Measurements from ENCODE around the gene ZNF784. TPM values are rescaled to one million over a fixed set of nuclear protein-coding genes. Genes with fewer than 3 reads are reported as not detected.

The ZNF784 gene
- total RNA-seq (4.7 TPM), polyA plus RNA-seq (9.7 TPM)

GRCh38 chr19:55624109-55625003 lies at the start of gene ZNF784:
TSS of gene ZNF784 (minus strand) at chr19:55624566. CDS start at chr19:55624561, 5 bp downstream.
- Histone ChIP-seq H3K4me1 (ENCODE audit: insufficient read depth) (no peaks in the 10 kb centered on the region), H3K36me3 (ENCODE audit: insufficient read depth) (no peaks in the 10 kb centered on the region), H3K27ac (ENCODE audit: low read depth) (peak within 1 kb of the TSS; percentile 95), H3K4me3 (ENCODE audit: low read depth, low read length) (peak within 1 kb of the TSS; percentile 49)
- under 1% methylated on average over 56 of the region's 56 CpGs for WGBS
- peak; percentile 83 for DNase-seq (ENCODE audit: extremely low spot score)

DNA sequence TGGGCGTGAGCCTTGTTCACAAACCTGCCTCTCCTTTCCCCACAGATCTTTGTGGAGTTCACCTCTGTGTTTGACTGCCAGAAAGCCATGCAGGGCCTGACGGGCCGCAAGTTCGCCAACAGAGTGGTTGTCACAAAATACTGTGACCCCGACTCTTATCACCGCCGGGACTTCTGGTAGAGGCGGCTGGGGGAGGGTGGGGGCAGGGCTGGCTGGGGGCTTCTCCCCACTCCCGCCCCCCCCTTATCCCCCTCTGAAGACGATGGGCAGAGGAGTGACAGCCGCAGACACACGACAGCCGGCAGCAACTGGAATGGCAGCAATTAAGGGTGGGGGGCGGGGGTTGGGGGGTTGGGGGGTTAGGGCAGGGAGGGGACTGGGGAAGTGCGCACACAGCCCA lies 49.5 kb upstream of the ZNF784 start:
- no peak for DNase-seq (ENCODE audit: extremely low spot score)
- no peak overlapping the region for H3K4me3 ChIP-seq (ENCODE audit: low read depth, low read length)
- no peak overlapping the region for H3K27ac ChIP-seq (ENCODE audit: low read depth)
- peaks cover 11% of the 10 kb centered on the region for H3K36me3 ChIP-seq (ENCODE audit: insufficient read depth)
- H3K4me1 ChIP-seq (ENCODE audit: insufficient read depth) = no peaks in the 10 kb centered on the region
- WGBS = 75% methylated on average over 13 of the region's 15 CpGs

DNA sequence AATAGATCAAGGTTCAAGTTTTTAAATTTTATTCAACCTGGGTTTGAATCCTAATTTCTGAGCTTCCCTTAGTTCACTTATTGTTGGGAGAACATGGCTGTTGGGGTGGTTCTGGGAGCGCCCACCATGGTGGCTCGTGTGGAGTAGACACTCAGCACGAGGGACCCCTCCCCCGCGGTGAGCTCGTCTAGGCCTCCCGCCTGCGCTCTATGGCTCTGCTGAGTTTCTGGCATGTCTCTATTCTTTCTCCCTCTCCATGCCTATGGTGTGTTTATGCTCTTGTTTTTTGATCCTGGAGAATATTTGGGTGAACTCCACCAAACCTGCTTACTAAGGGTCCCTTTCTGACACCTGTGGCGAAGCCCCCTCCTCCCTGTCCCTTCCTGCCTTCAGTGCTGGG lies 49.1 kb upstream of the ZNF784 start:
- Histone ChIP-seq H3K4me1 (ENCODE audit: insufficient read depth) (no peaks in the 10 kb centered on the region), H3K4me3 (ENCODE audit: low read depth, low read length) (no peak overlapping the region), H3K27ac (ENCODE audit: low read depth) (no peak overlapping the region), H3K36me3 (ENCODE audit: insufficient read depth) (peaks cover 13% of the 10 kb centered on the region)
- WGBS = 75% methylated on average over 9 of the region's 9 CpGs
- no peak for DNase-seq (ENCODE audit: extremely low spot score)

DNA sequence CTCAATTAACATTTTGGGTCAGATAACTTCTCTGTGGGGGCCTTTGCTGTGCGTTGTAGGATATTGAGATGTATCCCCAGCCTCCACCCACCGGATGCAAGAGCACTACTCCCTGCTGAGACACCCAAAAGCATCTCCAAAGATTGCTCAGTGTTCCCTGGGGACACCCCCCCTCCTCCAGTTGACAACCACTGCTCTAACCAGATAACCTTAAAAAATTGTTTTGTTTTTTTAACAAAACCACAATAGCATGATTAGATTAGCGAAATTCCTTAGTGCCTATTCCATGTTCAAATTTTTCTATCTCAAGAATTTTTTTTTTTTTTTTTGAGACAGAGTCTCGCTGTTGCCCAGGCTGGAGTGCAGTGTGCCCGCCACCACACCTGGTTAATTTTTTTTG lies 48.1 kb upstream of the ZNF784 start:
- peaks cover 14% of the 10 kb centered on the region for H3K36me3 ChIP-seq (ENCODE audit: insufficient read depth)
- no peak for DNase-seq (ENCODE audit: extremely low spot score)
- 81% methylated on average over 5 of the region's 5 CpGs for WGBS

GRCh38 chr19:55671054-55671378 lies 46.6 kb upstream of the ZNF784 start:
- H3K4me1 ChIP-seq (ENCODE audit: insufficient read depth) = no peaks in the 10 kb centered on the region
- H3K36me3 ChIP-seq (ENCODE audit: insufficient read depth) = peaks cover 19% of the 10 kb centered on the region
- no peak overlapping the region for H3K4me3 ChIP-seq (ENCODE audit: low read depth, low read length)
- no peak overlapping the region for H3K27ac ChIP-seq (ENCODE audit: low read depth)
- WGBS = 71% methylated on average over 2 of the region's 2 CpGs
- DNase-seq (ENCODE audit: extremely low spot score) = no peak

More for the DNA sequence above, 48.1 kb upstream of the ZNF784 start:
- no peak overlapping the region for H3K27ac ChIP-seq (ENCODE audit: low read depth)
- no peaks in the 10 kb centered on the region for H3K4me1 ChIP-seq (ENCODE audit: insufficient read depth)
- no peak overlapping the region for H3K4me3 ChIP-seq (ENCODE audit: low read depth, low read length)

- no peak for DNase-seq (ENCODE audit: extremely low spot score)
- H3K27ac ChIP-seq (ENCODE audit: low read depth) = no peak overlapping the region
- no peaks in the 10 kb centered on the region for H3K4me1 ChIP-seq (ENCODE audit: insufficient read depth)
- peaks cover 19% of the 10 kb centered on the region for H3K36me3 ChIP-seq (ENCODE audit: insufficient read depth)
- no peak overlapping the region for H3K4me3 ChIP-seq (ENCODE audit: low read depth, low read length)
- 79% methylated on average over 23 of the region's 23 CpGs for WGBS
These were observed 46.1 kb upstream of the ZNF784 start for GRCh38 chr19:55670280-55671053.

GRCh38 chr19:55669418-55670279 lies 45.3 kb upstream of the ZNF784 start:
- Histone ChIP-seq H3K4me3 (ENCODE audit: low read depth, low read length) (no peak overlapping the region), H3K27ac (ENCODE audit: low read depth) (no peak overlapping the region), H3K4me1 (ENCODE audit: insufficient read depth) (no peaks in the 10 kb centered on the region), H3K36me3 (ENCODE audit: insufficient read depth) (peaks cover 19% of the 10 kb centered on the region)
- 87% methylated on average over 43 of the region's 43 CpGs for WGBS
- no peak for DNase-seq (ENCODE audit: extremely low spot score)

DNA sequence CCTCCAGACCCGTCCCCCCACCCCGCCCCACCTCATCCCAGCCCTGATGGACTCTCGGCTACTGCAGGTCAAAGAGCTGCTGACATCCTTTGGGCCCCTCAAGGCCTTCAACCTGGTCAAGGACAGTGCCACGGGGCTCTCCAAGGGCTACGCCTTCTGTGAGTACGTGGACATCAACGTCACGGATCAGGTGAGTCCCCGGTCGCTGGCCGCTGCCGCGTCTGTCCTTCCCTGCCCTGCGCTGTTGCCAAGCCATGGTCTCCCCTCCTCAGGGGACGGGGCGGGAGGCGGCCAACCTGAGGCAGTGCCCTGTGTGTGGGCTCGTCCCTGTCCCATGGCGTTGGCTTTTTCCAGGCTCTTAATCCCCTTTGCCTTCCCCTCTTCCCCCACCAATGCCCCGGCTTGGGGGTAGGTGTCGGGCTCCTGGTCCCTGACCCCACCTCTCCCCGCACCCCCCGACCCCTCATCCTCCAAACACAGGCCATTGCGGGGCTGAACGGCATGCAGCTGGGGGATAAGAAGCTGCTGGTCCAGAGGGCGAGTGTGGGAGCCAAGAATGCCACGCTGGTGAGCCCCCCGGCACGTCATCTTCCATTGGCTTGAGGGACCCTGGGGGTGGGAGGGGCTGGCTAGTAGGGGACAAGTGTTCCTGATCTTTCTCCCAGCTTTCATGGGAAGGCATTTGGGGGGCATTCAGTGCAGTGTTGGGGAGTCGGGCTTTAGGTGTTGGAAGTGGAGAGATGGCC lies 44.4 kb upstream of the ZNF784 start:
- Histone ChIP-seq H3K27ac (ENCODE audit: low read depth) (no peak overlapping the region), H3K4me3 (ENCODE audit: low read depth, low read length) (no peak overlapping the region), H3K36me3 (ENCODE audit: insufficient read depth) (peaks cover 19% of the 10 kb centered on the region), H3K4me1 (ENCODE audit: insufficient read depth) (no peaks in the 10 kb centered on the region)
- DNase-seq (ENCODE audit: extremely low spot score) = no peak
- 90% methylated on average over 30 of the region's 30 CpGs for WGBS

- no peak for DNase-seq (ENCODE audit: extremely low spot score)
- H3K4me1 ChIP-seq (ENCODE audit: insufficient read depth) = no peaks in the 10 kb centered on the region
- H3K36me3 ChIP-seq (ENCODE audit: insufficient read depth) = peaks cover 24% of the 10 kb centered on the region
- WGBS = 74% methylated on average over 11 of the region's 11 CpGs
- no peak overlapping the region for H3K27ac ChIP-seq (ENCODE audit: low read depth)
- H3K4me3 ChIP-seq (ENCODE audit: low read depth, low read length) = no peak overlapping the region
These were observed 43.6 kb upstream of the ZNF784 start for GRCh38 chr19:55667958-55668357.

GRCh38 chr19:55667511-55667910 lies 43.1 kb upstream of the ZNF784 start:
- no peak overlapping the region for H3K4me3 ChIP-seq (ENCODE audit: low read depth, low read length)
- no peaks in the 10 kb centered on the region for H3K4me1 ChIP-seq (ENCODE audit: insufficient read depth)
- WGBS = 88% methylated on average over 12 of the region's 12 CpGs
- peaks cover 26% of the 10 kb centered on the region for H3K36me3 ChIP-seq (ENCODE audit: insufficient read depth)
- no peak overlapping the region for H3K27ac ChIP-seq (ENCODE audit: low read depth)
- no peak for DNase-seq (ENCODE audit: extremely low spot score)

DNA sequence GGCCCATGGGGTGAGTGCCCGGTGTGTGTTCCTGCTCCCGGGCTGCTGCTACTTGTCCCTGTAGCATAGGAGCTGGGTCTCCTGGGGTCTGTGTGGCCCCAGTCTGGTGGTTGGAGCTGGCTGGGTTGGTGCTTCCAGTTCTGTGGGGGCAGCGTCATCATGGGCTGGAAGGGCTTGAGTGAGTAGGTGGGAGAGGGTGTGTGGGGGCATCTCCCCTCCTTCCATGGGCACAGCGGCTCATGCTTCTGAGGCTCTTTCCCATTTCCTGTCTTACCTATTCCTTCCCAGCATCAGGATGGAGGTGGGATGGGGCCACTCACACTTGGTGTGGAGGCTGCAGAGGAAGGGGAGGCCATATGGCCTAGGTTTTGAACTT lies 42.6 kb upstream of the ZNF784 start:
- no peak overlapping the region for H3K27ac ChIP-seq (ENCODE audit: low read depth)
- 79% methylated on average over 4 of the region's 4 CpGs for WGBS
- DNase-seq (ENCODE audit: extremely low spot score) = no peak
- H3K36me3 ChIP-seq (ENCODE audit: insufficient read depth) = peaks cover 27% of the 10 kb centered on the region
- no peaks in the 10 kb centered on the region for H3K4me1 ChIP-seq (ENCODE audit: insufficient read depth)
- no peak overlapping the region for H3K4me3 ChIP-seq (ENCODE audit: low read depth, low read length)

DNA sequence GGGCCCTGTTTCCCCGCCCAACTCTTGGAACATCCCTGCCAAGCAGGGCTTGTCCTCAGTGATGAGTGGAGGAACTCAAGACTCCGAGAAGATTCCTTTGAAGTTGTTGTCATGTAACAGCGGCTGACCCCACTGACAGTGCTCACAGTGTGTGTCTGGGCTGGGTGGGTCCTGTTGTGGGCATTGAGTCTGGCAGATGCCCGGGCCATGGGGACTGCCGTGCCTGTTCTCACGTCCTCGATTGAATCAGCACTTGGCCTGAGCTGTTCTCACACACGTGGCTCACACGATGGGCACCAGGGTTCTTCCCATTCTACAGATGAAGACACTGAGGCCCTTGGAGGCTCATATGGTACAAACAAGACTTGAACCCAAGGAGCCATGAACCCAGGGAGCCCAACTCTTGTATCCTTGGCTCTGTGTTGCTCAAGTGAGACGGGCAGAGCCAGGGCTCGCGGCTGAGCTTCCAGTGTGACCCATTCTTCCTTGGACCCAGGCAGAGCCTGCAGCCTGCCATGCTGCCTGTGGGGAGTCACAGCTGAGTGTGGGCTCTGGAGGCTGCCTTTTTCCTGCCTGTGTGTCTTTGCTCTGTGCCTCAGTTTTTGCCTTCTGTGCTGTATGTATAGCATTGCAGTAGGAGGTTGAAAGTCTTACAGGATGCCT lies 42.1 kb upstream of the ZNF784 start:
- Histone ChIP-seq H3K4me1 (ENCODE audit: insufficient read depth) (no peaks in the 10 kb centered on the region), H3K4me3 (ENCODE audit: low read depth, low read length) (no peak overlapping the region), H3K27ac (ENCODE audit: low read depth) (no peak overlapping the region), H3K36me3 (ENCODE audit: insufficient read depth) (peaks cover 30% of the 10 kb centered on the region)
- no peak for DNase-seq (ENCODE audit: extremely low spot score)
- WGBS = 86% methylated on average over 12 of the region's 12 CpGs
